Activated CD4-positive, alpha-beta memory T cell treated with anti-CD3 and anti-CD28 coated beads for 36 hours (primary cell): ENCODE measurements around the gene CRADD. TPM values are rescaled to one million over a fixed set of nuclear protein-coding genes. Genes with fewer than 3 reads are reported as not detected.

ENCODE experiments used
- CTCF ChIA-PET: fragments of 350-600 bp; sonication (Branson Sonifier 250); formaldehyde crosslinking; loops from one replicate; lab custom pipeline; 2021; ENCODE audit warnings: antibody characterized with exemption, inconsistent platforms; lab: Charles Lee
- POLR2A ChIA-PET: fragments of 350-600 bp; sonication (Branson Sonifier 250); formaldehyde crosslinking; loops from one replicate; lab custom pipeline; 2021; ENCODE audit warnings: antibody characterized with exemption; lab: Charles Lee
- DNase-seq: peaks from one replicate; pipeline ENCODE4 v3.0.0-alpha.2; 2020
- H3K27ac Mint-ChIP-seq: one replicate; pipeline ENCODE4 v1.8.0; 2021; ENCODE audit warnings: mixed read lengths
- H3K27me3 Mint-ChIP-seq: one replicate; pipeline ENCODE4 v1.8.0; 2021; ENCODE audit warnings: mixed read lengths
- H3K36me3 Mint-ChIP-seq: one replicate; pipeline ENCODE4 v1.8.0; 2021; ENCODE audit warnings: mixed read lengths
- H3K4me1 Mint-ChIP-seq: one replicate; pipeline ENCODE4 v1.8.0; 2021; ENCODE audit warnings: low read depth, mixed read lengths
- H3K4me3 Mint-ChIP-seq: one replicate; pipeline ENCODE4 v1.8.0; 2021; ENCODE audit warnings: mild to moderate bottlenecking, mixed read lengths
- H3K9me3 Mint-ChIP-seq: one replicate; pipeline ENCODE4 v1.8.0; 2021; ENCODE audit warnings: mixed read lengths
- intact Hi-C: fragments of 100-400 bp; cut with micrococcal nuclease; formaldehyde crosslinking; loops from one replicate; pipeline ENCODE4 v1.15.1; 2023
- total RNA-seq, 2 experiments: library from RNA; stranded (reverse); gene quantifications; one replicate each; pipeline ENCODE4 v1.2.3, GENCODE V29; 2021

CRADD gene
- total RNA-seq, 2 experiments from 2014 or later = 8.9 to 10.4 TPM

DNA sequence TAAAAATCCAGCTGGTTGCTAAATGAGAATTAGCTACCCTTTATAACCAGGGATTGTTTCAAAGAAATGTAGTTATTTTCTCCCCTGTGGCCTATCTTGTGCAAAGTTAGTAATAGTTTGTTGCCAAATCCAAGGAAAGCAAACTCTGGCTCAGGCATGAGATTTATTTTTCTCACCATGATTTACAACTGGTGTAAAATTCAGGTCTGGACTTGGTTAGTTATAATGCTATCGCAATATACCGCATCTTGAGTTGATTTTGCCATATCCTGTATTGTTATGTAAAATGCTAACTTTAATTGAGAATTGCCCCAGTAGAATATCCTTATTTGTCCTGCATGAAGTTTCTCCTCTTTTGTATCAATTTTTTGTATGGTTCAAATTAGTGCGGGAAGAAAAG is 135.5 kb downstream of the CRADD start:
- Mint-ChIP-seq H3K4me1 (peaks cover 11% of the 10 kb centered on the region), H3K27me3 (no peaks in the 10 kb centered on the region), H3K9me3 (no peaks in the 10 kb centered on the region), H3K27ac (no peak overlapping the region), H3K4me3 (no peak overlapping the region), H3K36me3 (peaks cover 2% of the 10 kb centered on the region)
- intact Hi-C loops = no loop called here
- CTCF ChIA-PET = interaction anchor here (0.6 kb wide), 1 partner anchor 75 kb away, joined by 4 read pairs; no protein-coding TSS in a partner anchor
- no peak for DNase-seq
- POLR2A ChIA-PET = no interaction called here

DNA sequence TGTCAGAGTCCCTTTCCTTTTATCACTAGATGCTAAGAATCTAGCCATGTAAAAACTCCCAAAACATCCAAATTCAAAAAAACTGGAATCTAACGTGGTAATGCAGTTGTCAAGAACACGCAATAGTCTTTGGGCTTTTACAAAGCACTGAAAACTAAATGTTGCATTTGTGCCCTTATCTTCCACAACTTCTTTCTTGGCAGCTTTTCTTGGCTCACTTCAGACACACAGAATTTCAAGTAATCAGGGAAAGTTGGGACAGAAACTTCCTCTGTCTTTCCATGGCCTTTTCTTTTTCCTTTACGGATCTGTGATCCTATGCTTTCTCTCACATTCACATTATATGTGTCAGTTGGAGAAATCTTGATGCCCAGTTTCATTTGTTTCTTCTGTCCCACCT is 136.0 kb downstream of the CRADD start:
- DNase-seq = no peak
- Mint-ChIP-seq H3K27ac (no peak overlapping the region), H3K4me1 (peaks cover 7% of the 10 kb centered on the region), H3K27me3 (no peaks in the 10 kb centered on the region), H3K9me3 (no peaks in the 10 kb centered on the region), H3K36me3 (peaks cover 2% of the 10 kb centered on the region), H3K4me3 (no peak overlapping the region)
- POLR2A ChIA-PET = no interaction called here
- intact Hi-C loops = no loop called here
- CTCF ChIA-PET = no interaction called here

DNA sequence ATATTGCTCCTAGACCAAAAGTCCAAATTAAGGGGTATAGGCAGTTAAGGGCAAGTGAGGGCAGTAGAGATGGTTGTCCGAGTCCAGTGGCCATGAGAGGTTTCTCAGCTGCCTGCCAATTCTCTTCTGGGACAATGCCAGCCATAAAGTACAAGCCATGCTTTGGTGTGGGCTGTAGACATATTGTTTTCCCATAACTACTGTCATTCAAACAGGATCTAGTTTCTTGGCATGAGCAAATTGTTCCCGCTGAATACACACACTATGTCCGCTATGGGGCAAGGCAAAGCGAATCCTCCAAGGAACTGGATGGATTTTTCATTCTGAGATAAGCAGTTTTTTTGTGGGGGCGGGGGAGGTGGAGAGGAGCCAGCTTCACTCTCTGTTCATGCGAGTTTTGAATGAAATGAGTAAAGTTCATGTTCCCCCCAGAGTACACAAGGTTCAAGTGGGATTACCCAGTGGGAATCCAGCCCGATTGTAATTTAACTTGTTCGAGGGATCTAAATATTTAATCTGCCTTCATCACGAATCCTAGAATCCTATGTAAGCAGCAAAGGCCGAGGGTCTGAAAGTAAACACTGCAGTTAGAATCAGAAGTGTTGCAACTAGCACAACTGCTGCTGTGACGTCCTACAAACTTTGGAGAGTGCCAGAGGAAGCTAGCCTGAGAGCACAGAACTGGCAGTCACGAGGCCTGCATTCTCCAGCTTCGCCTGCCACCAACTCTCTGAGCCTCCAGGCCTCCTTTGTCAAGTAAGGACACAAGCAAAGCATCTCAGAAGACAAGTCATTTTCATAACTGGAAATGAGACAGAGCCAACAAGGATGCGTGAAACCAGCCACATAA is 137.0 kb downstream of the CRADD start:
- ChIA-PET CTCF (no interaction called here), POLR2A (no interaction called here)
- H3K4me3 Mint-ChIP-seq = no peak overlapping the region
- peaks cover 2% of the 10 kb centered on the region for H3K36me3 Mint-ChIP-seq
- H3K9me3 Mint-ChIP-seq = no peaks in the 10 kb centered on the region
- peak; percentile 32 for DNase-seq
- intact Hi-C loops = no loop called here
- H3K27ac Mint-ChIP-seq = no peak overlapping the region
- H3K4me1 Mint-ChIP-seq = peaks cover 6% of the 10 kb centered on the region
- H3K27me3 Mint-ChIP-seq = no peaks in the 10 kb centered on the region

DNA sequence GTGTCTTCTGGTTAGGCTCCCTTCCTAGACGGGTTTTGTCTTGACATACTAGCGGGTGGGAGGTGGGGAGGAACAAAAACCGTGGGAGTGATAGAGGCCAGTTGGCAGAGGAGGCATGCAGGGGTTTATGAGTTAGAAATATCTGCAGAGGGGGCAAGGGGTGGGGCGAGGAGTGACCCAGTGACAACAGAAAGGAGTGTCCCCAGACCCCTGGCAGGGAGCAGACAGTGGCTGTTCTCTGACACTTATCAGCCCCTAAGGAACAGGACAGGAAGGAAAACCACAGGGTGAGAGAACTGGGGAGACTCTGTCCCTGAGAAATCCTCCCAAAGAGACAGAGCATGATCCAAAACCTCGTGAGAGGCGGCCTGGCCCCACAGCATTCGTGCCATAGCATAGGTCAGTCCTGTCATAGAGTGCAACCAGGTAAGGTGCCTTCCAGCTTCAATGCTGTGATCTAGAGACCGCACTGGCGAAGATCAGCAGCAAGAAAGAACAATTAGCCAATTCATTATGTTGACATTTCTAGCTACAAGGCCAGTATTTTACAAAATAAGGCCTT is 141.4 kb downstream of the CRADD start:
- intact Hi-C loops = no loop called here
- ChIA-PET CTCF (no interaction called here), POLR2A (no interaction called here)
- Mint-ChIP-seq H3K27me3 (no peaks in the 10 kb centered on the region), H3K4me3 (no peak overlapping the region), H3K9me3 (no peaks in the 10 kb centered on the region), H3K27ac (no peak overlapping the region), H3K4me1 (peaks cover 9% of the 10 kb centered on the region), H3K36me3 (no peaks in the 10 kb centered on the region)
- no peak for DNase-seq

- POLR2A ChIA-PET = no interaction called here
- H3K36me3 Mint-ChIP-seq = no peaks in the 10 kb centered on the region
- no peaks in the 10 kb centered on the region for H3K9me3 Mint-ChIP-seq
- H3K27ac Mint-ChIP-seq = no peak overlapping the region
- intact Hi-C loops = no loop called here
- no peak overlapping the region for H3K4me3 Mint-ChIP-seq
- CTCF ChIA-PET = no interaction called here
- H3K27me3 Mint-ChIP-seq = no peaks in the 10 kb centered on the region
- H3K4me1 Mint-ChIP-seq = peaks cover 8% of the 10 kb centered on the region
- DNase-seq = no peak
These were observed 141.9 kb downstream of the CRADD start for GRCh38 chr12:93819050-93819491.

DNA sequence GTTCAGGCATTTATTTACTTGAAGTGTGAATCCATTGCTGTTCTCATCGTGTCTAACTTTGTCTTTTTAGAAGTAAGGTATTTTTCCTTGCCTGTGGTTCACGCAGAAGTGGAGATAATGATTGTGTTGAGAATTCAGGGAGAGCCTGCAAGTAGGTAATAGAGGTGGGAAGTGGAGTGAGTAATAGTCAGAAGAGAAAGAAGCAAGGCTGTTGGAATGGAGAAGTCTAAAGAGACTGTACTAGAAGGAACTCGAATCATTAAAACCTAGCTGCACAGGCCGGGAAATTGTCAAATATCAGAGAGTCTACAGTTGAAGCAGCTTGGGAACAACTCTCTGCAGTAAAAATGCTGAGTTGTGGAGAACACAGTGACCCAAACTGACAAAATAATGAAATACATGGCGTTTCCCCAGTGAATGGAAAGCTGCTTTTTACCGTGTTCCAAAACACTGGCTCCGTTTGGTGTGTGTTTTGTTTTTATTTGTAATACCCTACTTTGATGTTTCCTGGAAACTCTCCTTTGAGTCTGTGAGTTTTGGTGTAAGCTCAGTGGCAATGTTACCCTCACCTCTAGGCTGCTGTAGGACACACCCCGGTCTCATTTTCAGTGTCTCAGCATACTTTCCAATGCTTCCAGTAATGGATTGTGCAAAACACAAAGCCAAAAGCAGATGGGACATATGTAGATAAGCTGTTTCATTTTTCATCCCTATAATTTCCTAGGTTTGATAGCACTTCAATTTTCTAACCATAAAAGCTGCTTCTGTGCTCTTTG is 146.6 kb downstream of the CRADD start:
- ChIA-PET POLR2A (interaction anchor here (0.6 kb wide), 1 partner anchor 39 kb away, joined by 3 read pairs; no protein-coding TSS in a partner anchor), CTCF (interaction anchor here (0.5 kb wide), 1 partner anchor 61 kb away, joined by 6 read pairs; no protein-coding TSS in a partner anchor)
- Mint-ChIP-seq H3K4me1 (peaks cover 4% of the 10 kb centered on the region), H3K27ac (no peak overlapping the region), H3K4me3 (no peak overlapping the region), H3K9me3 (no peaks in the 10 kb centered on the region), H3K36me3 (no peaks in the 10 kb centered on the region), H3K27me3 (no peaks in the 10 kb centered on the region)
- no peak for DNase-seq
- intact Hi-C loops = no loop called here

- CTCF ChIA-PET = no interaction called here
- POLR2A ChIA-PET = no interaction called here
- no peak overlapping the region for H3K27ac Mint-ChIP-seq
- H3K4me3 Mint-ChIP-seq = no peak overlapping the region
- H3K27me3 Mint-ChIP-seq = no peaks in the 10 kb centered on the region
- H3K4me1 Mint-ChIP-seq = peaks cover 4% of the 10 kb centered on the region
- DNase-seq = no peak
- intact Hi-C loops = no loop called here
- no peaks in the 10 kb centered on the region for H3K36me3 Mint-ChIP-seq
- no peaks in the 10 kb centered on the region for H3K9me3 Mint-ChIP-seq
These were observed 147.6 kb downstream of the CRADD start for GRCh38 chr12:93824514-93825500.

- ChIA-PET POLR2A (no interaction called here), CTCF (no interaction called here)
- no peak for DNase-seq
- intact Hi-C loops = no loop called here
- peaks cover 4% of the 10 kb centered on the region for H3K4me1 Mint-ChIP-seq
- no peak overlapping the region for H3K4me3 Mint-ChIP-seq
- no peaks in the 10 kb centered on the region for H3K27me3 Mint-ChIP-seq
- no peaks in the 10 kb centered on the region for H3K9me3 Mint-ChIP-seq
- H3K27ac Mint-ChIP-seq = no peak overlapping the region
- H3K36me3 Mint-ChIP-seq = no peaks in the 10 kb centered on the region
These were observed 148.3 kb downstream of the CRADD start for GRCh38 chr12:93825501-93825888.

- H3K4me3 Mint-ChIP-seq = no peak overlapping the region
- CTCF ChIA-PET = no interaction called here
- no peaks in the 10 kb centered on the region for H3K27me3 Mint-ChIP-seq
- H3K27ac Mint-ChIP-seq = no peak overlapping the region
- peaks cover 4% of the 10 kb centered on the region for H3K4me1 Mint-ChIP-seq
- intact Hi-C loops = no loop called here
- DNase-seq = no peak
- H3K36me3 Mint-ChIP-seq = no peaks in the 10 kb centered on the region
- H3K9me3 Mint-ChIP-seq = no peaks in the 10 kb centered on the region
- POLR2A ChIA-PET = no interaction called here
These were observed 148.9 kb downstream of the CRADD start for GRCh38 chr12:93825931-93826555.

- H3K27ac Mint-ChIP-seq = no peak overlapping the region
These were observed 150.0 kb downstream of the CRADD start for GRCh38 chr12:93827179-93827578.

GRCh38 chr12:93827669-93828068 is 150.5 kb downstream of the CRADD start:
- Mint-ChIP-seq H3K27me3 (no peaks in the 10 kb centered on the region), H3K9me3 (no peaks in the 10 kb centered on the region), H3K4me3 (no peak overlapping the region), H3K4me1 (peaks cover 5% of the 10 kb centered on the region), H3K27ac (no peak overlapping the region), H3K36me3 (no peaks in the 10 kb centered on the region)
- ChIA-PET CTCF (no interaction called here), POLR2A (no interaction called here)
- intact Hi-C loops = no loop called here
- DNase-seq = no peak

More at GRCh38 chr12:93827179-93827578, 150.0 kb downstream of the CRADD start:
- intact Hi-C loops = no loop called here
- Mint-ChIP-seq H3K9me3 (no peaks in the 10 kb centered on the region), H3K4me3 (no peak overlapping the region), H3K36me3 (no peaks in the 10 kb centered on the region), H3K4me1 (peaks cover 4% of the 10 kb centered on the region), H3K27me3 (no peaks in the 10 kb centered on the region)
- ChIA-PET POLR2A (no interaction called here), CTCF (no interaction called here)
- no peak for DNase-seq
